Ovary (tissue), 3 donors: ENCODE results near the gene CMC1.

Source experiments
- CTCF ChIP-seq, 3 donors: fragments of 450-650 bp in 2 of 3; fragments of 200-600 bp in 1 of 3; IDR thresholded peaks; one replicate each; pipeline versions ENCODE4 v1.5.1 to v1.8.0; 2016 to 2022; ENCODE audit warnings: antibody characterized with exemption in 3 of 3, mild to moderate bottlenecking in 1 of 3
- POLR2A ChIP-seq: fragments of 450-650 bp; IDR thresholded peaks from one replicate; pipeline ENCODE4 v1.6.1; 2017; ENCODE audit warnings: antibody characterized with exemption, mild to moderate bottlenecking, moderate library complexity
- donor health status: DM: no; HTN: no; CAD: no.

DNA sequence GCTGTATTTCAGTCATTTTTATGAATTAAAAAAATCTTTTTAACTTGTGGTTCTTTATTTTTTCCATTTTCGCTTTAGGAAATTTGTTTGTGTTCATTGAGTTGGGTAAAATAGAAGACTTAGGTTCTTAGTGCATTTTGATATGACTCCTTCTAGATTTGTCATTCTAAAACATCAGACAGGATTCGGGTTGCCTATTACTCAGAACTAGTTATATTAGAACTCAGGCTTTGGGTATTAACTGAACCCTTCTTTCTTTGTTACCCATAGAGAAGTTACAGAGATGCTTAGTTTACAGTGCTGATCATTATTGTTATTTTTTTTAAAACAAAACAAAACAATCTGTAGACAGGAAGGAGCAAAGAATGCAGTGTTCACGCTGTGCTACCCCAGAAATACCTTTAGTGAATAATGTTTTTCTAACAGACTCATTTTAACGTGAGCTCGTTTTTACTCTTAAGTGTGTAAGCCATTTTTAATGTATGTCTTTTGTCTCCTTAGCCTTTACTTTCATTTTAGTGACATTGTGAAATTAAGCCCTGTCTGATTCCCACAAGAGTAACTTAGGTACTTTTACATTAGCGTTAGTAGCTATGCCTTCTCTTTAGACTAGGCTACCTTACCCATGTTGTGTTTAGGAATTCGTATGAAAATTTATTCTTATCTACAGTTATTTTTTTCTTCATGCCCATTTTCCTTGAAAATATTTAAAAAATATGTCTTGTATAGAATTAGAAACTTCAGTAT, 53.4 kb downstream of the CMC1 start:
- no peak for TF ChIP-seq CTCF (IDR thresholded peaks at IDR 0.05)
- TF ChIP-seq POLR2A = no peak
